GM12874 (cell line): ENCODE data around the gene HEPN1.

Experiments used
- TF ChIP-seq, protein P1 (sequence below): IDR thresholded peaks from 2 replicates; pipeline ENCODE4 v1.5.1; 2011; ENCODE audit warnings: low read depth, mild to moderate bottlenecking, control low read depth, low read length, moderate library complexity; ENCODE audit not compliant: insufficient read depth

Gene HEPN1

DNA sequence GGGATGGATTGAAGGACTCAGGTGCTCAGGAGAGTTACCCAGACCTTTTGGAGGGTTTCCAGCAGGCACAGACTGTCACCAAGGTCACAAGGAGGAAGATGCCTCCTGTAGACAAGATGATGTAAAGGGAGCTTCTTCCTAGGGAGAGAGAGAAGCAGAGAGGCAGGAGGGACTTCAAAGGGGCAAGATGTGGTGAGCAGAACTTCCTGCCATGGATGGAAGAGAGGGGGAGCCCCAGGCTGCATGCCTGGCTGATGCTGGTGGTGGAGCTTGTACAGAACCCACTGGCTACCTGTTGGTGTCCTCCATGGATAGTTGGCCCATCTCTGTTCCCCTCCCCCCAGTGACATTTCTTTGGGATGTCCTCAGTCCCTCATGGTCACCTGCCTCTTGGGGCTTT lies 4.2 kb downstream of the HEPN1 start:
- TF ChIP-seq, protein P1, sequence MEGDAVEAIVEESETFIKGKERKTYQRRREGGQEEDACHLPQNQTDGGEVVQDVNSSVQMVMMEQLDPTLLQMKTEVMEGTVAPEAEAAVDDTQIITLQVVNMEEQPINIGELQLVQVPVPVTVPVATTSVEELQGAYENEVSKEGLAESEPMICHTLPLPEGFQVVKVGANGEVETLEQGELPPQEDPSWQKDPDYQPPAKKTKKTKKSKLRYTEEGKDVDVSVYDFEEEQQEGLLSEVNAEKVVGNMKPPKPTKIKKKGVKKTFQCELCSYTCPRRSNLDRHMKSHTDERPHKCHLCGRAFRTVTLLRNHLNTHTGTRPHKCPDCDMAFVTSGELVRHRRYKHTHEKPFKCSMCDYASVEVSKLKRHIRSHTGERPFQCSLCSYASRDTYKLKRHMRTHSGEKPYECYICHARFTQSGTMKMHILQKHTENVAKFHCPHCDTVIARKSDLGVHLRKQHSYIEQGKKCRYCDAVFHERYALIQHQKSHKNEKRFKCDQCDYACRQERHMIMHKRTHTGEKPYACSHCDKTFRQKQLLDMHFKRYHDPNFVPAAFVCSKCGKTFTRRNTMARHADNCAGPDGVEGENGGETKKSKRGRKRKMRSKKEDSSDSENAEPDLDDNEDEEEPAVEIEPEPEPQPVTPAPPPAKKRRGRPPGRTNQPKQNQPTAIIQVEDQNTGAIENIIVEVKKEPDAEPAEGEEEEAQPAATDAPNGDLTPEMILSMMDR, result no peak

DNA sequence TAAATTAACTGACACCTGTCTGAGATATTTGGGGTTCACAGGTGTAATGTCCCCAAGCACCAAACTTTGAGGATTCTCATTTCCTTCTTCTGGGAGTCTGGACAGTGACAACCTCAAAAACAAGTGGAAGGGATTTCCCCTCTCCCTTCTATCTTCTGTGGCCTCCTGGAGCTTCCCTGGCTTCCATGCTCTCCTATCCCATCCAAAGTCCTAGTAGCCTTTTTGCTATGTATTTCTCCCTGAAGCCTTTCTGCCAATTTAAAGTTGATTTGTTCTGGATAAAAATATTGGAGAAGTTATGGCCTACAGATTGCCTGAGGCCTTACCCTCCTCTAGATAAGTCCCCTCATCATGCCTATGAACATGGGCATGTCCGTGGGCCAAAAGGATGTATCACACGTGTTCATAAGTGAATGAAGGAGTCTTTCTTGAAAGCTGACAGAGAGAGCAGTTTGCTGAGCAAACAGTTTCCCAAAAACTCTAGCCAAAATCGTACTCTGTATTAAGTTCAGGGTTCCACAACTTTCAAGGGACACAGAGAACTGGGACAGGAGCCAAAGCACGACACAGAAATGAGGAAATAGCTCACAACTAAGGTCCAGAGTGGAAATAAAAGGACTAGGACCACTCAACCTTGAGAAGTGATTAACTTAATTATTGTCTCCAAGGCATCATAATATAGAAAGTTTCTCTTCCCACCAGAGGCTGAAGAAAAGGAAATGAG lies 10.1 kb downstream of the HEPN1 start:
- TF ChIP-seq, protein P1, result no peak

DNA sequence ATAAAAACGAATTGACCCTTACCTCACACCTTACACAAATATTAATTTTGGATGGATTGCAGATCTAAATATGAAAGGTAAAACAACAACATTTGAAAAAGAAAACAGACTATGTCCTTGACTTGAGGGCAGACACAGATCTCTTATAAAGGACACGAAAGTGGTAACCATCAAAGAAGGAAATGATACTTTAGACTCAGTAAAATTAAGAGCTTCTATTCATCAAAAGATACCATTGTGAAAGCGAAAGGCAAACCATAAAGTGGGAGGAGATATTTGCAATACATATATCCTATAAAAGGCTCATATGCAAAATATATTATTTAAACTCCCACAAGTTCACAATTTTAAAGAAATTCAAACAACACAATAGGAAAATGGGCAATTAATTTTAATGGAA lies 11.7 kb downstream of the HEPN1 start:
- TF ChIP-seq, protein P1, result no peak

DNA sequence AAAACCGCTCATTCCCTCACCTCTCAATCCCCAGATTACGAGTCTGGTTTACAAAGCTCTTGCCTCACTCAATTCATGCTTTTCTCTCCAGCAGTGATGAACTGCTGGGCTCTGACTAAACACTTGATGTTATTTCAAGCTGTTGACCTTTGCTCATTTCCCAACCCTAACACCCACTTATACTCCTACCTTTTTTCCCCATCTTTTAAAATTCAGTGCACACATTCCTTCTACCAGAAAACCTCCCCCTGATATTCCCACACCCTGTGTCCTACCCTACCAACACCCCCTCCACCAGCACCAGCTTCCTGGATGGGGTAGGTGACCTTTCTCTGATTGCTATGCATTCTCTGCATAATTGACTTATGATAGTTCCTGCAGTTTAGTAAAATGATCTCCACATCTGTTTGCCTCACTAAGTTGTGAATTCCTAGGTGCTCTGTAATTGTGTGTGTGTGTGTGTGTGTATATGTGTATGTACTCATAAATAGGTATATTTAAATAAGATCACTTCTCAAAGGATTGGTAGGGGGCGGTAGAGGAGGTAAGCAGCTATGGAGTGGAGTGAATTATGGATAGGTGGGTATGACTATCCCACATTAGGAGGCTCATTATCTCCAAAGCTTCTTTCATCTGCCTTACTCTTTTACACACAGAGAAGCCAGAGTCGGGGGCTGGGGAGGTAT lies 16.0 kb downstream of the HEPN1 start:
- TF ChIP-seq, protein P1, result no peak

DNA sequence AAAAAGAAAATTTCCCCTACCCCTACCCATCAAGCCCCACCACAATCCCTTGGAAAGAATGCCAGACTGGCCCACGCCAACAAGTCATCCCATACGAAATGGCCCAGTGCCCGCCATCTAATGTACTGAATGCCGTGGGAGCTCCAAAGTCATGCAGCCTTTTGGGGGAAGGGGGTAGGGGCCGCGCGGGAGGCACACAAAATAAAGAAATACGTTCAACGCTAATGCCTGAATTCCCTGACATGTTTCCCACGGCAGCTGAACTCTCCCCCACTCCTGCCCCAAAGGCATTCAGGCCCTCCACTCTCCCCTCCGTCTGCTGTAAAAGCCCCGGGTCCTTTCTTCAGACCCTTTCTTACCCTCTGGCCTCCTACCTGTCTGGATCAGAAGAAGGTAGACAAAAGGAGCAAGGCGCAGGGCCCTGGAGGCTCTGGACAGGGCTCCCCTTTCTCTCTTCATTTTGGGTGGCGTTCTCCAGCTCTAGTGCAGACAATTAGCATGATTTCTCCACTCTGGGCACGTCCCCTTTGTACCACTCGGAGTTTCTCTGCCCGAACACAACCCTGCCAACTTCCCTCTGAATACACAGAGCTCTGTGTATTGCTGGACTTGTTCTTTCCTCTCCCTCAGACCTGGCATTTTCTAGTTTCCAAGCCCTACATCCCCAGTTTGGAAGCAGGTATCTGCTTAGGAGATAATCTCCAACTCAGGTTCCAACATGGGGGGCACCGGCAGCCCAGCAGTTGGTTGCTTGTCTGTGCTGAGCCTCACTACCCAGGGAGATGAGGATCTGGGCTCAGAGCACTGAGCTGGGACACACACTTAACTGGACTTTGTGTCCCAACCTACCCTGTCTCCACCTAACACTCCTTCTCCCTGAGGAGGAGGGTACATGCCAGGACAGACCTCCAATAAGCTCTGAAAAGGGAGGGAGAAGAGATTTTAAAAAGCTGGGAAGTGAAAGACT lies 16.8 kb downstream of the HEPN1 start, which contains the start of gene HEPACAM:
TSS of gene HEPACAM (minus strand) at position 500 of the 967 bp plus-strand sequence. CDS start at position 459, 41 bp downstream.
- TF ChIP-seq, protein P1, result no peak

DNA sequence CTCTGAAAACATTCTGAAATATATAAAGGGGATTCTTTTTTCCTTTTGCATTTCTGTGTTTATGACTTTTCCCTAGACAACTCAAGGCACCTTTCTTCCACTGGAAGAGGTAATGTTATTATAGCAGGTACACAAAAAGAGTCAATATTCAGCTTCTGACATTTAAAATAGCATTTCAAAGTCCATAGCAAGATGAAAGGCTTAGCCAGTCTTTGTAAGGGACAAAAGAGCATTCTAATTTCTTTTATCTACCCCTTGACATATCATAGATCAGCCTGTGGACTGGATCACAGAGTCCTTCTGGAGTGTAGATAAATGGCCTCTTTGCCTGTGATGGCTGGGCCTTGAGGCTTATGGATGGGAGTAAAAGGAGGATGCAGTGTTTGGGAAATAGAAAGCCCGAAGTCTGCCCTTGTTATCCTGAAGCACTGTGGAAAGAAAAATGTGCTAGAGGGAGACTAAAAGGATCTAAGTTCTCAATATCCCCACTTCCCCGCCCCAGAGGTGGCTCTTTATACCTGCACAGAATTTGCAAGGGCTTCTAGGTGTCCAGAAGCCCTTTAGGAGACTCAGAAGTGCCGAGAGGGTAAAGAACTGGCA lies 18.4 kb downstream of the HEPN1 start:
- TF ChIP-seq, protein P1, result no peak
